SK-N-SH treated with all-trans-retinoic acid at 6 μM for 48 hours (cell line): Measurements from ENCODE around the gene MAEL.

Experiments
- ATAC-seq: fragments of 200-7000 bp; cut with Tn5 transposase; 3 replicates; pipeline ENCODE4 v1.9.1; 2020; ENCODE audit warnings: mild to moderate bottlenecking, moderate library complexity
- ARNTL ChIP-seq: fragments of 450-650 bp; formaldehyde crosslinking; IDR thresholded peaks from 2 replicates; pipeline ENCODE4 v1.5.0; 2020; ENCODE audit warnings: low read depth, mild to moderate bottlenecking, moderate library complexity, borderline replicate concordance
- BACH2 ChIP-seq: fragments of 250-450 bp; sonication (Bioruptor Pico); IDR thresholded peaks from 2 replicates; pipeline ENCODE4 v1.9.0; 2021; ENCODE audit warnings: mild to moderate bottlenecking, borderline replicate concordance
- CSDC2 ChIP-seq: fragments of 250-450 bp; sonication (Bioruptor Pico); IDR thresholded peaks from 2 replicates; pipeline ENCODE4 v1.5.0; 2020; ENCODE audit warnings: mild to moderate bottlenecking, moderate library complexity
- ESRRG ChIP-seq: fragments of 250-450 bp; sonication (Bioruptor Pico); IDR thresholded peaks from 2 replicates; pipeline ENCODE4 v1.6.1; 2021; ENCODE audit warnings: mild to moderate bottlenecking
- GLIS3 ChIP-seq: fragments of 250-450 bp; sonication (Bioruptor Pico); IDR thresholded peaks from 2 replicates; pipeline ENCODE4 v1.5.0; 2020; ENCODE audit warnings: mild to moderate bottlenecking, moderate library complexity
- ISL1 ChIP-seq: fragments of 250-450 bp; sonication (Bioruptor Pico); IDR thresholded peaks from 2 replicates; pipeline ENCODE4 v2.1.2; 2022; ENCODE audit warnings: mild to moderate bottlenecking, moderate library complexity
- OSR1 ChIP-seq: fragments of 250-450 bp; sonication (Bioruptor Pico); IDR thresholded peaks from 2 replicates; pipeline ENCODE4 v1.8.0; 2022; ENCODE audit warnings: moderate library complexity, mild to moderate bottlenecking, inconsistent platforms
- PPARA ChIP-seq: fragments of 250-450 bp; sonication (Bioruptor Pico); IDR thresholded peaks from 2 replicates; pipeline ENCODE4 v1.5.0; 2020; ENCODE audit warnings: mild to moderate bottlenecking, borderline replicate concordance
- RARB ChIP-seq: fragments of 250-450 bp; sonication (Bioruptor Pico); IDR thresholded peaks from 2 replicates; pipeline ENCODE4 v1.8.0; 2021; ENCODE audit warnings: mild to moderate bottlenecking, moderate library complexity
- SNAI2 ChIP-seq: fragments of 250-450 bp; sonication (Bioruptor Pico); IDR thresholded peaks from 2 replicates; pipeline ENCODE4 v1.5.0; 2020; ENCODE audit warnings: mild to moderate bottlenecking, moderate library complexity
- TCF4 ChIP-seq: fragments of 250-450 bp; sonication (Bioruptor Pico); IDR thresholded peaks from 2 replicates; pipeline ENCODE4 v1.8.0; 2021; ENCODE audit warnings: mild to moderate bottlenecking, moderate library complexity, borderline replicate concordance
- TOX ChIP-seq: fragments of 250-450 bp; sonication (Bioruptor Pico); IDR thresholded peaks from 2 replicates; pipeline ENCODE4 v1.8.0; 2021; ENCODE audit warnings: mild to moderate bottlenecking, moderate library complexity, borderline replicate concordance
- ZC3H10 ChIP-seq: fragments of 250-450 bp; sonication (Bioruptor Pico); IDR thresholded peaks from 2 replicates; pipeline ENCODE4 v1.5.1; 2021; ENCODE audit warnings: mild to moderate bottlenecking, moderate library complexity
- ZFP3 ChIP-seq: fragments of 250-450 bp; sonication (Bioruptor Pico); IDR thresholded peaks from 2 replicates; pipeline ENCODE4 v1.5.0; 2020; ENCODE audit warnings: mild to moderate bottlenecking, moderate library complexity
- ZFP30 ChIP-seq: fragments of 450-650 bp; formaldehyde crosslinking; IDR thresholded peaks from 2 replicates; pipeline ENCODE4 v1.5.0; 2022; ENCODE audit warnings: mild to moderate bottlenecking, moderate library complexity
- ZNF565 ChIP-seq: fragments of 450-650 bp; formaldehyde crosslinking; conservative IDR thresholded peaks from 2 replicates; pipeline ENCODE4 v1.5.0; 2020; ENCODE audit warnings: low read depth, mild to moderate bottlenecking, moderate library complexity
- ZNF70 ChIP-seq: fragments of 450-650 bp; formaldehyde crosslinking; IDR thresholded peaks from 2 replicates; pipeline ENCODE4 v1.5.0; 2020; ENCODE audit warnings: mild to moderate bottlenecking, moderate library complexity
- ZNF8 ChIP-seq: fragments of 450-650 bp; formaldehyde crosslinking; IDR thresholded peaks from 2 replicates; pipeline ENCODE4 v1.5.0; 2020; ENCODE audit warnings: mild to moderate bottlenecking, moderate library complexity
- TF ChIP-seq, protein P1 (sequence below): fragments of 250-450 bp; sonication (Bioruptor Pico); IDR thresholded peaks from 2 replicates; pipeline ENCODE4 v1.8.0; 2020; ENCODE audit warnings: mild to moderate bottlenecking, moderate library complexity, borderline replicate concordance
- TF ChIP-seq, protein P2 (sequence below): fragments of 250-450 bp; sonication (Bioruptor Pico); IDR thresholded peaks from 2 replicates; pipeline ENCODE4 v1.5.1; 2021; ENCODE audit warnings: mild to moderate bottlenecking, moderate library complexity
- TF ChIP-seq, protein P3 (sequence below): fragments of 250-450 bp; sonication (Bioruptor Pico); IDR thresholded peaks from 2 replicates; pipeline ENCODE4 v1.8.0; 2021; ENCODE audit warnings: low read depth, mild to moderate bottlenecking, moderate library complexity, borderline replicate concordance
- TF ChIP-seq, protein P4 (sequence below): fragments of 250-450 bp; sonication (Bioruptor Pico); IDR thresholded peaks from 2 replicates; pipeline ENCODE4 v1.5.1; 2020; ENCODE audit warnings: low read depth, mild to moderate bottlenecking, moderate library complexity
- TF ChIP-seq, protein P5 (sequence below): fragments of 250-450 bp; sonication (Bioruptor Pico); IDR thresholded peaks from 2 replicates; pipeline ENCODE4 v1.5.0; 2020; ENCODE audit warnings: mild to moderate bottlenecking, moderate library complexity

MAEL gene

DNA sequence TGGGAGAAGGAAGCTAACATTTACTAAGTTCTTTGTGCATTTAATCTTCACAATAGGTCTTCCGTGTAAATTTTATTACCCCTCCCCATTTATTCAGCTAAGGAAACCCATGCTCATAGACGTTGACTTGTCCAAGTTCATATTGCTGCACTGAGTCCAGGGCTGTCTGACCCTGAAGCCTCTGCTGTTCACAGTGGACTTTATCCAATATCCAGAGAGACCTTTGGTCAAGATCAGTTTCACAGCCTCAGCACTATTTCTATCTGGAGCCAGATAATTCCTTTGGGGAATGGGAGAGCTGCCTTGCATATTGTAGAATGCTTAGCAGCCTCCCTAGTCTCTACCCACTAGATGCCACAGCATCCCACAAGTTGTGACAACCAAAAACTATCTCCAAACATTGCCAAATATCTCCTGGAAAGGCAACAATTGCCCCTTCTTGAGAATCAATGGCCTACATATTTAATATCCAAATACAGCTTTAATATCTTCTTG is 40.2 kb upstream of the MAEL start:
- no peak for TF ChIP-seq ISL1
- no peak for TF ChIP-seq SNAI2 (CRISPR knock-in tag)
- TF ChIP-seq, protein P1, sequence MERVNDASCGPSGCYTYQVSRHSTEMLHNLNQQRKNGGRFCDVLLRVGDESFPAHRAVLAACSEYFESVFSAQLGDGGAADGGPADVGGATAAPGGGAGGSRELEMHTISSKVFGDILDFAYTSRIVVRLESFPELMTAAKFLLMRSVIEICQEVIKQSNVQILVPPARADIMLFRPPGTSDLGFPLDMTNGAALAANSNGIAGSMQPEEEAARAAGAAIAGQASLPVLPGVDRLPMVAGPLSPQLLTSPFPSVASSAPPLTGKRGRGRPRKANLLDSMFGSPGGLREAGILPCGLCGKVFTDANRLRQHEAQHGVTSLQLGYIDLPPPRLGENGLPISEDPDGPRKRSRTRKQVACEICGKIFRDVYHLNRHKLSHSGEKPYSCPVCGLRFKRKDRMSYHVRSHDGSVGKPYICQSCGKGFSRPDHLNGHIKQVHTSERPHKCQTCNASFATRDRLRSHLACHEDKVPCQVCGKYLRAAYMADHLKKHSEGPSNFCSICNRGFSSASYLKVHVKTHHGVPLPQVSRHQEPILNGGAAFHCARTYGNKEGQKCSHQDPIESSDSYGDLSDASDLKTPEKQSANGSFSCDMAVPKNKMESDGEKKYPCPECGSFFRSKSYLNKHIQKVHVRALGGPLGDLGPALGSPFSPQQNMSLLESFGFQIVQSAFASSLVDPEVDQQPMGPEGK (CRISPR knock-in tag), result no peak
- no peak for TF ChIP-seq OSR1 (CRISPR knock-in tag)
- TF ChIP-seq, protein P2, sequence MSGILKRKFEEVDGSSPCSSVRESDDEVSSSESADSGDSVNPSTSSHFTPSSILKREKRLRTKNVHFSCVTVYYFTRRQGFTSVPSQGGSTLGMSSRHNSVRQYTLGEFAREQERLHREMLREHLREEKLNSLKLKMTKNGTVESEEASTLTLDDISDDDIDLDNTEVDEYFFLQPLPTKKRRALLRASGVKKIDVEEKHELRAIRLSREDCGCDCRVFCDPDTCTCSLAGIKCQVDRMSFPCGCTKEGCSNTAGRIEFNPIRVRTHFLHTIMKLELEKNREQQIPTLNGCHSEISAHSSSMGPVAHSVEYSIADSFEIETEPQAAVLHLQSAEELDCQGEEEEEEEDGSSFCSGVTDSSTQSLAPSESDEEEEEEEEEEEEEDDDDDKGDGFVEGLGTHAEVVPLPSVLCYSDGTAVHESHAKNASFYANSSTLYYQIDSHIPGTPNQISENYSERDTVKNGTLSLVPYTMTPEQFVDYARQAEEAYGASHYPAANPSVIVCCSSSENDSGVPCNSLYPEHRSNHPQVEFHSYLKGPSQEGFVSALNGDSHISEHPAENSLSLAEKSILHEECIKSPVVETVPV (CRISPR knock-in tag), result no peak
- TF ChIP-seq, protein P3, sequence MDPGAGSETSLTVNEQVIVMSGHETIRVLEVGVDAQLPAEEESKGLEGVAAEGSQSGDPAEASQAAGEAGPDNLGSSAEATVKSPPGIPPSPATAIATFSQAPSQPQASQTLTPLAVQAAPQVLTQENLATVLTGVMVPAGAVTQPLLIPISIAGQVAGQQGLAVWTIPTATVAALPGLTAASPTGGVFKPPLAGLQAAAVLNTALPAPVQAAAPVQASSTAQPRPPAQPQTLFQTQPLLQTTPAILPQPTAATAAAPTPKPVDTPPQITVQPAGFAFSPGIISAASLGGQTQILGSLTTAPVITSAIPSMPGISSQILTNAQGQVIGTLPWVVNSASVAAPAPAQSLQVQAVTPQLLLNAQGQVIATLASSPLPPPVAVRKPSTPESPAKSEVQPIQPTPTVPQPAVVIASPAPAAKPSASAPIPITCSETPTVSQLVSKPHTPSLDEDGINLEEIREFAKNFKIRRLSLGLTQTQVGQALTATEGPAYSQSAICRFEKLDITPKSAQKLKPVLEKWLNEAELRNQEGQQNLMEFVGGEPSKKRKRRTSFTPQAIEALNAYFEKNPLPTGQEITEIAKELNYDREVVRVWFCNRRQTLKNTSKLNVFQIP, result no peak
- TF ChIP-seq ZNF565 (CRISPR knock-in tag), result no peak
- no peak for TF ChIP-seq ARNTL
- TF ChIP-seq ZFP3 (CRISPR knock-in tag), result no peak
- TF ChIP-seq ZNF70 (CRISPR knock-in tag), result no peak
- TF ChIP-seq ZC3H10 (CRISPR knock-in tag), result no peak
- no peak for TF ChIP-seq ZFP30 (CRISPR knock-in tag)
- no peak for TF ChIP-seq CSDC2 (CRISPR knock-in tag)
- no peak for TF ChIP-seq ZNF8
- TF ChIP-seq TCF4 (CRISPR knock-in tag), result no peak
- TF ChIP-seq, protein P4, sequence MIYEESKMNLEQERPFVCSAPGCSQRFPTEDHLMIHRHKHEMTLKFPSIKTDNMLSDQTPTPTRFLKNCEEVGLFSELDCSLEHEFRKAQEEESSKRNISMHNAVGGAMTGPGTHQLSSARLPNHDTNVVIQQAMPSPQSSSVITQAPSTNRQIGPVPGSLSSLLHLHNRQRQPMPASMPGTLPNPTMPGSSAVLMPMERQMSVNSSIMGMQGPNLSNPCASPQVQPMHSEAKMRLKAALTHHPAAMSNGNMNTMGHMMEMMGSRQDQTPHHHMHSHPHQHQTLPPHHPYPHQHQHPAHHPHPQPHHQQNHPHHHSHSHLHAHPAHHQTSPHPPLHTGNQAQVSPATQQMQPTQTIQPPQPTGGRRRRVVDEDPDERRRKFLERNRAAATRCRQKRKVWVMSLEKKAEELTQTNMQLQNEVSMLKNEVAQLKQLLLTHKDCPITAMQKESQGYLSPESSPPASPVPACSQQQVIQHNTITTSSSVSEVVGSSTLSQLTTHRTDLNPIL, result no peak
- ATAC-seq, result no peak

DNA sequence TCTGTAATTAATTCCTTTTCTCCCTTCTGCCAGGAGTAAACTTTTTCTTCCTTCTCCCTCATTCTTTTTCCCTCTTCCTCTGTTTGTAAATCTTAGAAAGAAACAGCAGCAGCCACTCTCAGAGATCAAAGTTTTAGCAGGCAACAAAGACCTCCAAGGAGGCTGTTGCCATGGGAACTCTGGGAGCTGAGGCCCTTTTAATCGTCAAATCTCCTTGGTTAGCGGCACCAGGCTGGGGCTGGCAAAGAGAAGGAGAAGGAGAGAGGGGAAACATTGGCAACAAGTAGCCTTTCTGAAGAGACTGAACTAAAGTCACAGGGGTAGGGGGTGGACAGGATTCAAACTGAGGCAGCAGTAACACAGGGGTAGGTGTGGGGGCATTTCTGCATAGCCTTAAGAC is 38.9 kb upstream of the MAEL start:
- TF ChIP-seq GLIS3 (CRISPR knock-in tag) (no peak), RARB (CRISPR knock-in tag) (no peak), TCF4 (CRISPR knock-in tag) (no peak), PPARA (CRISPR knock-in tag) (no peak), OSR1 (CRISPR knock-in tag) (no peak)
- TF ChIP-seq, protein P2 (CRISPR knock-in tag), result no peak
- TF ChIP-seq, protein P4, result no peak
- no peak for ATAC-seq

DNA sequence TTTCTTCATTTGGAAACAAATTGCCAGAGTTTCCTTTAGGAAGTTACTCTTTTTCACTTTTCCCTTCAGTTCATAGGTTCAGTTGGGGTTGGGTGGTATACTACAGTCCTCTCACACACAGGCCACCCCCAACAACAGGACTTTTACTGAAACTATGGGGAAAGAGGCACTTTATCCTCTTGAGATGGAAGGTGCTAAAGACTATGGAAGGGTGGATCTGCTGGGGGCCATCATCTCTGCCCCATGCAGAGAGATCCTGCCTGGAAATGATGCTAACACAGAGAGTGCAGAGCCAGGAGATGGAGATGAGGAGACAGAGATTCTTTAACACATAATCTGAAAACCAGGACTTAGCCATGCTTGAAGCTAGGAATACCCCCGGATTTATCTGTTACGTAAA is 38.0 kb upstream of the MAEL start:
- ATAC-seq, result no peak
- TF ChIP-seq, protein P4, result no peak
- no peak for TF ChIP-seq ZFP3 (CRISPR knock-in tag)
- no peak for TF ChIP-seq PPARA (CRISPR knock-in tag)
- TF ChIP-seq TOX (CRISPR knock-in tag), result no peak
- no peak for TF ChIP-seq TCF4 (CRISPR knock-in tag)
- no peak for TF ChIP-seq BACH2 (CRISPR knock-in tag)
- TF ChIP-seq, protein P1 (CRISPR knock-in tag), result no peak
- no peak for TF ChIP-seq RARB (CRISPR knock-in tag)
- TF ChIP-seq, protein P5, sequence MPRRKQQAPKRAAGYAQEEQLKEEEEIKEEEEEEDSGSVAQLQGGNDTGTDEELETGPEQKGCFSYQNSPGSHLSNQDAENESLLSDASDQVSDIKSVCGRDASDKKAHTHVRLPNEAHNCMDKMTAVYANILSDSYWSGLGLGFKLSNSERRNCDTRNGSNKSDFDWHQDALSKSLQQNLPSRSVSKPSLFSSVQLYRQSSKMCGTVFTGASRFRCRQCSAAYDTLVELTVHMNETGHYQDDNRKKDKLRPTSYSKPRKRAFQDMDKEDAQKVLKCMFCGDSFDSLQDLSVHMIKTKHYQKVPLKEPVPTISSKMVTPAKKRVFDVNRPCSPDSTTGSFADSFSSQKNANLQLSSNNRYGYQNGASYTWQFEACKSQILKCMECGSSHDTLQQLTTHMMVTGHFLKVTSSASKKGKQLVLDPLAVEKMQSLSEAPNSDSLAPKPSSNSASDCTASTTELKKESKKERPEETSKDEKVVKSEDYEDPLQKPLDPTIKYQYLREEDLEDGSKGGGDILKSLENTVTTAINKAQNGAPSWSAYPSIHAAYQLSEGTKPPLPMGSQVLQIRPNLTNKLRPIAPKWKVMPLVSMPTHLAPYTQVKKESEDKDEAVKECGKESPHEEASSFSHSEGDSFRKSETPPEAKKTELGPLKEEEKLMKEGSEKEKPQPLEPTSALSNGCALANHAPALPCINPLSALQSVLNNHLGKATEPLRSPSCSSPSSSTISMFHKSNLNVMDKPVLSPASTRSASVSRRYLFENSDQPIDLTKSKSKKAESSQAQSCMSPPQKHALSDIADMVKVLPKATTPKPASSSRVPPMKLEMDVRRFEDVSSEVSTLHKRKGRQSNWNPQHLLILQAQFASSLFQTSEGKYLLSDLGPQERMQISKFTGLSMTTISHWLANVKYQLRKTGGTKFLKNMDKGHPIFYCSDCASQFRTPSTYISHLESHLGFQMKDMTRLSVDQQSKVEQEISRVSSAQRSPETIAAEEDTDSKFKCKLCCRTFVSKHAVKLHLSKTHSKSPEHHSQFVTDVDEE (CRISPR knock-in tag), result no peak
- TF ChIP-seq ARNTL, result no peak
- no peak for TF ChIP-seq ESRRG (CRISPR knock-in tag)
- TF ChIP-seq ZNF70 (CRISPR knock-in tag), result no peak
